Activated CD4-positive, alpha-beta T cell treated with anti-CD3 and anti-CD28 coated beads, Interleukin-2, amount 50 U/mL, for 4 hours (primary cell): ENCODE results near the gene GIPC3.
A peak's percentile ranks its signal among the peaks of the same experiment; 100 is the strongest.
"Not testable (repeated sequence)": the region's sequence is repeated elsewhere in the genome, so short reads cannot be mapped to it uniquely, and the experiment has no call there.

Source experiments
- DNase-seq, 2 experiments: peaks; one replicate each; pipeline ENCODE4 v3.0.0-alpha.2; 2020

Gene GIPC3

GRCh38 chr19:3619631-3620012, 34.3 kb downstream of the GIPC3 start:
- no peak for DNase-seq

GRCh38 chr19:3620145-3620816, 35.0 kb downstream of the GIPC3 start:
- no peak for DNase-seq

- DNase-seq: no peak
Observed at GRCh38 chr19:3620817-3621547, 35.7 kb downstream of the GIPC3 start.

- no peak for DNase-seq
Observed at GRCh38 chr19:3621689-3622088, 36.4 kb downstream of the GIPC3 start.

GRCh38 chr19:3622224-3622623, 36.9 kb downstream of the GIPC3 start:
- DNase-seq: no peak

- no peak for DNase-seq
Observed at GRCh38 chr19:3623716-3624115, 38.4 kb downstream of the GIPC3 start.

- DNase-seq: no peak
Observed at GRCh38 chr19:3625996-3626472, 40.8 kb downstream of the GIPC3 start.

- DNase-seq: peak; percentile 98 to 99
Observed at GRCh38 chr19:3626473-3627350, 41.4 kb downstream of the GIPC3 start, which contains the start of gene CACTIN. Gene CACTIN, minus strand, starts transcription at chr19:3626790. Its CDS starts 28 bp downstream, at chr19:3626762.

GRCh38 chr19:3627351-3627723, 42.1 kb downstream of the GIPC3 start:
- DNase-seq: no peak

GRCh38 chr19:3628766-3629165, 43.5 kb downstream of the GIPC3 start:
- not testable (repeated sequence) for DNase-seq

GRCh38 chr19:3631053-3631861, 46.0 kb downstream of the GIPC3 start:
- no peak for DNase-seq

- DNase-seq: no peak
Observed at GRCh38 chr19:3632098-3632497, 46.8 kb downstream of the GIPC3 start.

- DNase-seq: no peak
Observed at GRCh38 chr19:3632739-3633558, 47.7 kb downstream of the GIPC3 start.

- DNase-seq: no peak
Observed at GRCh38 chr19:3633559-3633988, 48.3 kb downstream of the GIPC3 start.

GRCh38 chr19:3634496-3635045, 49.3 kb downstream of the GIPC3 start:
- no peak for DNase-seq

- no peak for DNase-seq
Observed at GRCh38 chr19:3636506-3636905, 51.2 kb downstream of the GIPC3 start.

GRCh38 chr19:3636962-3637361, 51.7 kb downstream of the GIPC3 start:
- no peak for DNase-seq

- DNase-seq: no peak
Observed at GRCh38 chr19:3637621-3638020, 52.3 kb downstream of the GIPC3 start.

- DNase-seq: no peak
Observed at GRCh38 chr19:3638208-3639193, 53.2 kb downstream of the GIPC3 start.

- DNase-seq: no peak
Observed at GRCh38 chr19:3639479-3639878, 54.2 kb downstream of the GIPC3 start.
